Erythroblast (primary cell): ENCODE data around the gene OR52B2.

Source experiments
- GATA1 ChIP-seq: IDR thresholded peaks from 2 replicates; pipeline ENCODE4 v1.6.1; 2011; ENCODE audit warnings: low read depth, mild to moderate bottlenecking, control low read depth, low read length, moderate library complexity
- POLR2A ChIP-seq: IDR thresholded peaks from 2 replicates; pipeline ENCODE4 v1.6.1; 2011; ENCODE audit warnings: mild to moderate bottlenecking, low read length

- TF ChIP-seq POLR2A (no peak), GATA1 (no peak)
These were observed 39.7 kb upstream of the OR52B2 start for GRCh38 chr11:6209801-6210200.
